ENCODE measurements around the gene PRKACB. TPM values are rescaled to one million over a fixed set of nuclear protein-coding genes. Genes with fewer than 3 reads are reported as not detected.
A peak's percentile ranks its signal among the peaks of the same experiment; 100 is the strongest.

The PRKACB gene
- total RNA-seq, 4 donors from 2014 or later, result 37.4 to 57.7 (median 50.9) TPM

- ATAC-seq, result no peak
- H3K27me3 ChIP-seq, result no peaks in the 10 kb centered on the region
- no peak for TF ChIP-seq CTCF (IDR thresholded peaks at IDR 0.05)
- TF ChIP-seq EP300 (IDR thresholded peaks at IDR 0.05), result no peak
- no peak for TF ChIP-seq POLR2AphosphoS5 (IDR thresholded peaks at IDR 0.05)
- no peak for TF ChIP-seq POLR2A (IDR thresholded peaks at IDR 0.05)
Measured at GRCh38 chr1:84116558-84116957, 27.5 kb upstream of the PRKACB start.

GRCh38 chr1:84117868-84118267 is 26.2 kb upstream of the PRKACB start:
- 78 to 100% methylated on average over 1 of the region's 1 CpG for WGBS, 2 donors (ENCODE audit: low coverage in 1 of 2)
- H3K27me3 ChIP-seq, result no peaks in the 10 kb centered on the region
- H3K4me1 ChIP-seq, result peaks cover 0 to 13% (median 0%) of the 10 kb centered on the region in 3 donors
- no peak for TF ChIP-seq EP300 (IDR thresholded peaks at IDR 0.05)
- no peak for TF ChIP-seq POLR2AphosphoS5 (IDR thresholded peaks at IDR 0.05)
- no peak for TF ChIP-seq CTCF (IDR thresholded peaks at IDR 0.05)
- no peak for TF ChIP-seq POLR2A (IDR thresholded peaks at IDR 0.05)
- no peak overlapping the region for H3K27ac ChIP-seq
- H3K9me3 ChIP-seq, result no peaks in the 10 kb centered on the region
- ATAC-seq, result no peak
- no peak overlapping the region for H3K4me3 ChIP-seq
- H3K36me3 ChIP-seq, result no peaks in the 10 kb centered on the region

More at GRCh38 chr1:84116558-84116957, 27.5 kb upstream of the PRKACB start:
- no peak overlapping the region for H3K4me3 ChIP-seq
- no peak overlapping the region for H3K27ac ChIP-seq
- H3K36me3 ChIP-seq, result no peaks in the 10 kb centered on the region
- WGBS, 2 donors (ENCODE audit: low coverage in 1 of 2), result 42 to 89% methylated on average over 1 to 2 of the region's 2 CpGs
- H3K4me1 ChIP-seq, result peaks cover 0 to 2% (median 0%) of the 10 kb centered on the region in 3 donors
- no peaks in the 10 kb centered on the region for H3K9me3 ChIP-seq

DNA sequence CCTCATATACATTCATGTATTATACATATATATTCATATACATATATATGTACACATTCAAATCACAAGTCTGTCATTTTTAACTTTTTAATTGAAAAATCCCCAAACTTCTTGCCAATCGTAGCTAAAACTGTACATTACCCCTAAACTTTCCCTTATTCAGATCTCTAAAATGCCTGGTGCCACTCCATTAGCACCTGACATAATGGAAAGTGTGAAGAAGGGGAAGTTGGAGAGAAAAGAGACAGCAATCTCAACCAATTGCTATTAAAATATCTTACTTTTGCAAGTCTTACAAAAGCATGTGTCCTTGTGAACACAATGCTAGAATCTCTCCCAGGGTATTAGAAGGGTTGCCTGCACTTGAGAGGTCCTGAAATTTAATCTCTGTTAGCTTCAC is 22.7 kb upstream of the PRKACB start:
- H3K4me3 ChIP-seq, result no peak overlapping the region
- WGBS, 2 donors (ENCODE audit: low coverage in 1 of 2), result 53 to 94% methylated on average over 1 of the region's 1 CpG
- TF ChIP-seq CTCF (IDR thresholded peaks at IDR 0.05), result no peak
- TF ChIP-seq EP300 (IDR thresholded peaks at IDR 0.05), result no peak
- no peak for TF ChIP-seq POLR2AphosphoS5 (IDR thresholded peaks at IDR 0.05)
- TF ChIP-seq POLR2A (IDR thresholded peaks at IDR 0.05), result no peak
- no peaks in the 10 kb centered on the region for H3K9me3 ChIP-seq
- no peaks in the 10 kb centered on the region for H3K27me3 ChIP-seq
- H3K4me1 ChIP-seq, result peaks cover 0 to 15% (median 0%) of the 10 kb centered on the region in 3 donors
- no peak for ATAC-seq
- no peaks in the 10 kb centered on the region for H3K36me3 ChIP-seq
- H3K27ac ChIP-seq, result no peak overlapping the region

DNA sequence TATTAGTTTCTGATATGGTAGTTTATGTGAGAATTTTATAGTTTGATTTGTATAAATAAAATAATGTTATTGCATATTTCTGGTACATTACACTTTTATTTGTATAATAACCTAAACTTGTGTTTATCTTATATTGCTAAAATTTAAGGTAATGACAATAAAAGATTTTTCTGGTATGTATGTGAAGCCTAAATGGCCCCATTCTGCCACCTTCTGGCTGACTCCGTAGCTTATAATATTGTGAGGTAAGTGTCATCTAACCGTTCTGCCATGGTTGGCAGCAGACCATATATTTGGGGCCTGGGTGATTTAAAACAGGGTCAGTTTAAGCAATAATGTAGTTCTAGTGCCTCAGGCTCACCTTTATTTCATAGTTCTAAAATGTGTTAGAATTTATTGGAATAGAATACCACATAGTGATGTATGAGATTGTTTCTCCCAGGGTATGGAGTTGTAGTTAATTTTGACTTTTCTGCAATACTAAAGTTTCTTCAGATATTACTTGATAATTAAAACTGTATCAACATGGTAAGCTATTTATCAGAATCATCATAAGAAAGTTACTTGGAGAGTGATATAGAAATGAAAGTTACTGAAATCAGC is 21.2 kb upstream of the PRKACB start:
- Histone ChIP-seq H3K27ac (no peak overlapping the region), H3K4me3 (no peak overlapping the region), H3K27me3 (no peaks in the 10 kb centered on the region), H3K36me3 (no peaks in the 10 kb centered on the region), H3K9me3 (no peaks in the 10 kb centered on the region), H3K4me1 (peaks cover 0 to 15% (median 0%) of the 10 kb centered on the region in 3 donors)
- ATAC-seq, result no peak
- TF ChIP-seq CTCF (IDR thresholded peaks at IDR 0.05) (peak; percentile 50 to 73 (median 64)), POLR2A (IDR thresholded peaks at IDR 0.05) (no peak)
- 3 to 12% methylated on average over 2 of the region's 2 CpGs for WGBS, 2 donors (ENCODE audit: low coverage in 1 of 2)

DNA sequence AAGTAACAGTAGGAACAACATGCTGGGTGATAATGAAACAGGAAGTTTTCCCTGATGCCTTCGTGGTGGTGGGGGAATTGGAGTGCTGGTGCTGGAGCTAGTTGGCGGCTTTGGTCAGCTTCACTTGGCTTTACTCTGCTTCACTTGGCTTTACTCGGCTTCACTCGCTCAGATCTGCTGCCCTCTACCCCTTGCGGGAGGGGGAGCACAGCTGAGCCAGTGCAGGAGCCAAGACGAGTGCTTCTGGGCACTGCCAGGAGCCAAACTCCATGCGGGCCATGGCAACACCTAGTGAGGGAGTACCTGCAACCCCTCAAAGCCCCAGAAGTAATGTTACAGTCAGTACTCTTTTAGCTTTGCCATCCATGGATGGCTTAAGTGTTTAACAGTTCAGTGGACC is 10.6 kb upstream of the PRKACB start:
- H3K9me3 ChIP-seq, result peaks cover 0 to 6% (median 0%) of the 10 kb centered on the region in 3 donors
- WGBS, 2 donors (ENCODE audit: low coverage in 1 of 2), result 79 to 97% methylated on average over 3 to 4 of the region's 7 CpGs
- H3K4me1 ChIP-seq, result no peaks in the 10 kb centered on the region
- no peak for ATAC-seq
- H3K36me3 ChIP-seq, result no peaks in the 10 kb centered on the region
- no peak for TF ChIP-seq CTCF (IDR thresholded peaks at IDR 0.05)
- no peak for TF ChIP-seq POLR2A (IDR thresholded peaks at IDR 0.05)
- TF ChIP-seq EP300 (IDR thresholded peaks at IDR 0.05), result no peak
- TF ChIP-seq POLR2AphosphoS5 (IDR thresholded peaks at IDR 0.05), result no peak
- no peaks in the 10 kb centered on the region for H3K27me3 ChIP-seq
- no peak overlapping the region for H3K27ac ChIP-seq
- no peak overlapping the region for H3K4me3 ChIP-seq

All from gastroesophageal sphincter (tissue), 4 donors.